ENCODE data around the gene NELL2.

DNA sequence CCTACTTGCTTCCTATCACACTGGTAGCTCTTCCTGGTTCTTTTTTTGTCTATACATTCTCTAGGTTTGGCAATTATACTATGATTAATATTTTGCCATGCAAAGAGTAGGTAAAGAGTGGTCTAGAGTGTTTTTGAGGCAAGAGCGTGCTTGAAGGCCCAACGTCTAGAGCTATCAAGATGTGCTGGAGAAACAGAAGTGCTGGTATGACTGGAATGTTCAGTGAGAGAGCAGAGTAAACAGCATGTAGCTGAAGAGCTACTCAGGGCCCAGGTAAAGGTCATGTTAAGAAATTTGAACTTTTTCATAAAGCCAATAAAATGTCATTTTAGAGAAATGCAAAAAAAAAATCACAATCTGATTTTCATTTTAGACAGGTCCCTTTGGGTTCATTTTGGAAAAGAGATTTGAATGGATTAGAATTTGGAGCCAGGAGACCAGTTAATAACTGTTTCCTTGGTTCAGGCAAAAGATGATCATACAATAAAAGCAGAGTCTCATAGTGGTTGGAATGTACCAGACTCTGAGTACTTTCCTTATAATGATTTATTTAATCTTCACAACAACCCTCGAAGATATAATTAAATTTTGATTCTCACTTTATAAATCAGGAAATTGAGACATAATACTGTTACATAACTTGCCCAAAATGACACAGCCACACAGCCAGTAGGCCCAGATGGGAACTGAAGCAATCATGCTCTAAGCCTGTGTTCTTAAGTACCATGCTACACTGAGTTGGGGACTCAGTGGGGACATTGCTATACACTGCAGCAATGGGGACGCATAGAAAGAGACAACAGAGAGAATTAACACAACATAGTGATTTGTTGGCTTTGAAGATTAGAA is 350.1 kb downstream of the NELL2 start:
- TF ChIP-seq, protein P1, sequence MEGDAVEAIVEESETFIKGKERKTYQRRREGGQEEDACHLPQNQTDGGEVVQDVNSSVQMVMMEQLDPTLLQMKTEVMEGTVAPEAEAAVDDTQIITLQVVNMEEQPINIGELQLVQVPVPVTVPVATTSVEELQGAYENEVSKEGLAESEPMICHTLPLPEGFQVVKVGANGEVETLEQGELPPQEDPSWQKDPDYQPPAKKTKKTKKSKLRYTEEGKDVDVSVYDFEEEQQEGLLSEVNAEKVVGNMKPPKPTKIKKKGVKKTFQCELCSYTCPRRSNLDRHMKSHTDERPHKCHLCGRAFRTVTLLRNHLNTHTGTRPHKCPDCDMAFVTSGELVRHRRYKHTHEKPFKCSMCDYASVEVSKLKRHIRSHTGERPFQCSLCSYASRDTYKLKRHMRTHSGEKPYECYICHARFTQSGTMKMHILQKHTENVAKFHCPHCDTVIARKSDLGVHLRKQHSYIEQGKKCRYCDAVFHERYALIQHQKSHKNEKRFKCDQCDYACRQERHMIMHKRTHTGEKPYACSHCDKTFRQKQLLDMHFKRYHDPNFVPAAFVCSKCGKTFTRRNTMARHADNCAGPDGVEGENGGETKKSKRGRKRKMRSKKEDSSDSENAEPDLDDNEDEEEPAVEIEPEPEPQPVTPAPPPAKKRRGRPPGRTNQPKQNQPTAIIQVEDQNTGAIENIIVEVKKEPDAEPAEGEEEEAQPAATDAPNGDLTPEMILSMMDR (IDR thresholded peaks at IDR 0.05), result no peak
- TF ChIP-seq, protein P2, sequence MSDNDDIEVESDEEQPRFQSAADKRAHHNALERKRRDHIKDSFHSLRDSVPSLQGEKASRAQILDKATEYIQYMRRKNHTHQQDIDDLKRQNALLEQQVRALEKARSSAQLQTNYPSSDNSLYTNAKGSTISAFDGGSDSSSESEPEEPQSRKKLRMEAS (IDR thresholded peaks at IDR 0.05), result no peak

Measured in A549 (cell line).